GM12865 (cell line): ENCODE measurements around the gene PRDM10.

Experiments
- DNase-seq: peaks from one replicate; pipeline ENCODE4 v3.0.0; 2010; ENCODE audit warnings: low read depth
- H3K4me3 ChIP-seq: 2 replicates; pipeline ENCODE4 v1.5.1; 2011; ENCODE audit warnings: mild to moderate bottlenecking, low read depth, low read length, control low read depth
- CTCF ChIP-seq: IDR thresholded peaks from 2 replicates; pipeline ENCODE4 v1.5.1; 2011; ENCODE audit warnings: low read length, control low read depth, low read depth, inconsistent platforms; ENCODE audit not compliant: insufficient read depth; ENCODE audit errors: missing control alignments

Gene PRDM10

GRCh38 chr11:129855086-129855485 is 147.5 kb downstream of the PRDM10 start:
- no peak overlapping the region for H3K4me3 ChIP-seq
- DNase-seq, result no peak
- no peak for TF ChIP-seq CTCF

GRCh38 chr11:129854232-129854805 is 148.3 kb downstream of the PRDM10 start:
- DNase-seq, result no peak
- no peak for TF ChIP-seq CTCF
- no peak overlapping the region for H3K4me3 ChIP-seq

GRCh38 chr11:129853518-129854231 is 149.0 kb downstream of the PRDM10 start:
- no peak overlapping the region for H3K4me3 ChIP-seq
- DNase-seq, result peak; percentile 23
- TF ChIP-seq CTCF, result no peak

GRCh38 chr11:129852125-129852740 is 150.4 kb downstream of the PRDM10 start:
- no peak for DNase-seq
- TF ChIP-seq CTCF, result no peak

More at GRCh38 chr11:129852125-129852740, 150.4 kb downstream of the PRDM10 start:
- H3K4me3 ChIP-seq, result no peak overlapping the region
